Hepatocyte (in vitro differentiated cells): ENCODE measurements around the gene PRKCZ.

Source experiments
- CTCF ChIP-seq: fragments of 200-600 bp; sonication (generic); IDR thresholded peaks from 2 replicates; pipeline ENCODE4 v1.5.1; 2016; ENCODE audit warnings: antibody characterized with exemption, mild to moderate bottlenecking; ENCODE audit not compliant: poor library complexity
- EZH2 ChIP-seq: fragments of 200-600 bp; sonication (generic); IDR thresholded peaks from 2 replicates; pipeline ENCODE4 v1.6.1; 2016; ENCODE audit warnings: antibody characterized with exemption, mild to moderate bottlenecking, borderline replicate concordance
- EZH2phosphoT487 ChIP-seq: fragments of 200-600 bp; sonication (generic); IDR thresholded peaks from one replicate; pipeline ENCODE4 v1.6.1; 2018; ENCODE audit warnings: antibody characterized with exemption, mild to moderate bottlenecking, low read depth, moderate library complexity; ENCODE audit not compliant: unreplicated experiment, severe bottlenecking

- TF ChIP-seq CTCF (no peak), EZH2 (no peak), EZH2phosphoT487 (no peak)
Observed at GRCh38 chr1:2234762-2235113, 184.5 kb downstream of the PRKCZ start.
